ENCODE measurements around the gene LYRM2.
A peak's percentile ranks its signal among the peaks of the same experiment; 100 is the strongest.
"Not testable (repeated sequence)": the region's sequence is repeated elsewhere in the genome, so short reads cannot be mapped to it uniquely, and the experiment has no call there.

LYRM2 gene

DNA sequence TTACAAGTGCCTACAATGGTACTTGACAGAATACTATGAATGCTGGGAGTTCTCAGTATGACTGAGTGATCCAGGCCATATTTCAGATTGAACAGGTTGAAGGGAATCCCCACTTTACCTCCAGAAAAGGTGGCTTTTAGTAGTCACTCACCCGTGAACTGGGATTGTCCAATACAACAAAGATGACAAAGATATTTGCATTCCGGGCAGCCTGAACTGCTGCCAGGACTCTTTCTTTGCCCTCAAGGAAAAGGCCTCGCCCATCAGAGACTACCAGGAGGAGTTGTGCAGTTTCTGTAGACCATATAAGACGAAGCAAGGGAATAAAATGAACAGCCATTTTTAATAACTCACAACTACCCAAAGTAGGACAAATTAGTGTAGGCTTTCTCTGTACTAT, 6.3 kb upstream of the LYRM2 start:
- FAIRE-seq, result no peak

DNA sequence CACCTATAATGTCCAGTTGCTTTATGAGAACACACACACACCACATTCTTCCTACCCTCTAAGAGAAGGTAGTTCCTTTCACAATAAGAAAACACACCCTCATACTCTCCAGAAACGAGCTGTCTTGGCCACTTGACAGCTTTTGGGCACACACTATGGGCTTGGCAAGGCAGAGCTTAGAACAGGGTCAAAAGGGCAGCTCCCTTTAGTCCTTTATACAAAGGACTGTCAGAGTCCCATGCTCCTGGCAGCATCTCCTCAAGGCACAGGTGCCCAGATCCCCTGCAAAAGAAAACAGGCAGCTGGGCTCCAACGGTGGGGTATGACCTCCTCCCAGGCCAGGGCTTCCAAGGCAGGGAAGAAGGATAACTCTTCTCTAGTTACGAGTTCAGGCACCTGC, 4.9 kb upstream of the LYRM2 start:
- FAIRE-seq, result no peak

DNA sequence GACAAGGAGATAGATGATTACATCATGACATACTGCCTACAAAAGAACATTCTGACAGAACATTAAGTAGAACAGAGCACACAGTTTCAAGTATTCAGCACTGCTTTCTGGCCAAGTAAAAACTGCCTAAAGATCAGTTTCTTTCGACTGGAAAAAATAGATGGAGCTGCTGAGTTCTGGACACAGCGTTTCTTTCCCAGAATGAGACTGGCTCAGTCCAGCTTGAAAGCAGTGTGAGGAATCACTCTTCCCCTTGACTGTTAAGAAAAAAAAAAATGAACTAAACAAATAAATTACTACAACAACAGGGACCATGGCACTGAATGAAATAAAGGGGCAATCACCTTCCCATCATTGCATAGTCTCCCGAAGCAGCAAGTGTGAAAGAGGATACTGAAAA, 4.4 kb upstream of the LYRM2 start:
- no peak for FAIRE-seq

DNA sequence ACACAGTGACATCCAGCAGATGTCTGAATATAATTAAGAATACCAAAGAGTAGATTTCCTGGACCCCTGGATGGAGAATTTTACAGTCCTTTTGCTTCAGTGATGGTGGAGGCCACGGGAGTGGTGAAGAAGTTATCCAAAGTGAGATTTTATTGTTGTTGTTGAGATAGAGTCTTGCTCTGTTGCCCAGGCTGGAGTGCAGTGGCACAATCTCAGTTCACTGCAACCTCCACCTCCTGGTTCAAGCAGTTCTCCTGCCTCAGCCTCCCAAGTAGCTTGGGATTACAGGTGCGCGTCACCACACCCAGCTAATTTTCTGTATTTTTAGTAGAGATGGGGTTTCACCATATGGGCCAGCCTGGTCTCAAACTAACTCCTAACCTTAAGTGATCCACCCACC, 3.0 kb upstream of the LYRM2 start:
- FAIRE-seq, result not testable (repeated sequence)

DNA sequence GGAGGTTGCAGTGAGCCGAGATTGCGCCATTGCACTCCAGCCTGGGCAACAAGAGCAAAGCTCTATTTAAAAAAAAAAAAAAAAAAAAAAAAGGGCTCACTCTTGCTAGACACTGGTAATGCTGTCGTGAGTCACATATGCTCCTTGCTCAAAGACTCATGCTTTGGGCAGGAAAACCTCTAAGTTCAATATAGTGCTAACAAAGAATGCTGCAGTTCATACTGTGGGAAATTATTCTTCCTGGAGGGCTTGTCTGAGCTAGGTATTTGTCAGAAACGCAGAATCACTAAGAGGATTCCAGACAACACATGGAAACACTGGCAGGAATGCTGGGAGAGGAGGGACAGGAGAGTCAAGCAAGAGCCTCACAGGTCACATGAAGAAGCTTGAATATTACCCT, 2.3 kb upstream of the LYRM2 start:
- no peak for FAIRE-seq

DNA sequence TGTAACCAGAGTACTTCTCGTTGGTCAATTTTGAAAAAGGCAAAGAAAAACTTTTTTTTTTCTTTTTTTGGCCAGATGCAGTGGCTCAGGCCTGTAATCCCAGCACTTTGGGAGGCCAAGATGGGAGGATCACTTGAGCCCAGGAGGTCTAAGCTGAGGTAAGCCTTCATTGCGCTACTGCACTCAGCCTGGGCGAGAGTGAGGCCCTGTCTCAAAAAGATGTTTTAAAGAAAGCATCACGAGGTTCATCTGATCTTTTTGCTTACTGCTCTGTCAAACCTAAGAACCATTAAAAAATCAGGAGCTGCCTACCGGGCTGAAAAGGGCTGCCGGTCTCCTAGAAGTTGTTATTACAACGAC, 607 bp downstream of the LYRM2 start:
- no peak for FAIRE-seq

DNA sequence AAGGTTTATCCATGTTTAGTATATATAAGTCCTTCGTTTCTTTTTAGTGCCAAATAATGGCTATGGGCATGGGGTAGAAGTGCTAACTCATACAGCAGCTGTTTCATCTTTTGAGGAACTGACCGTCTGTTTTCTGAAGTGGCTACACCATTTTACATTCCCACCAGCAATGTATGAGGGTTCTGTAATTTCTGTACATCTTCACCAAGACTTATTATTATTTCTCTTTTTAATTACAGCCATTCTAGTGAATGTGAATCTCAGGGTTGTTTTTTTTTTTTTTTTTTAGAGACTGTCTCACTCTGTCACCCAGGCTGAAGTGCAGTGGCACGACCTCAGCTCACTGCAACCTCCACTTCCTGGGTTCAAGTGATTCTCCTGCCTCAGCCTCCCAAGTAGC, 2.1 kb downstream of the LYRM2 start:
- FAIRE-seq, result not testable (repeated sequence)

DNA sequence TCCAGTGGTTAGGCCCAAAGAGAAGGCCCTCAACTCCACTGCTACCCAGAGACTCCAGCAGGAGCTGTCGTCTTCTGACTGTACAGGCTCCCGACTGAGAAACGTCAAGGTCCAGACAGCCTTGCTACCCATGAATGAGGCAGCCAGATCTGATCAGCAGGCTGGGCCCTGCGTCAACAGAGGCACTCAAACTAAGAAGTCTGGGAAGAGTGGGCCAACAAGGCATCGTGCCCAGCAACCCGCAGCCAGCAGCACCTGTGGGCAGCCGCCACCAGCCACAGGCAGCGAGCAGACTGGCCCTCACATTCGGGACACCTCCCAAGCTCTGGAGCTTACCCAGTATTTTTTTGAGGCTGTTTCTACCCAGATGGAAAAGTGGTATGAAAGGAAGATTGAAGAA, 8.1 kb downstream of the LYRM2 start:
- no peak for FAIRE-seq

DNA sequence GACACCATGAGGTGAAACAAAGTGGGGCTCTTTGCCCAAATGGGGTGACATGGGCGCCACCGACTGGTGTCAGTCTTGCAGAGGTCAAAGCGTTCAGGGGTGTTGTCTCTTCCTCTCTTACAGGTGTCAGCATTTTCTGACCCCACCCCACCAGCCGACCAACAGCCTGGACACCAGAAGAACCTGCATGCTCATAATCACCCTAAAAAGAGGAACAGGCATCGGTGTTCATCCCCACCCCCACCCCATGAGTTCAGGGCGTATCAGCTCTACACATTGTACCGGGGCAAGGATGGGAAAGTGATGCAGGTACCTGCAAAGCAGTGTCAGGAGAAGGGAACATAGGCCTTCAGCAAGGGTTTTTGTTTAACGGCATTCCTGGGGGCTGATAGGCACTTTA, 14.8 kb downstream of the LYRM2 start:
- no peak for FAIRE-seq

DNA sequence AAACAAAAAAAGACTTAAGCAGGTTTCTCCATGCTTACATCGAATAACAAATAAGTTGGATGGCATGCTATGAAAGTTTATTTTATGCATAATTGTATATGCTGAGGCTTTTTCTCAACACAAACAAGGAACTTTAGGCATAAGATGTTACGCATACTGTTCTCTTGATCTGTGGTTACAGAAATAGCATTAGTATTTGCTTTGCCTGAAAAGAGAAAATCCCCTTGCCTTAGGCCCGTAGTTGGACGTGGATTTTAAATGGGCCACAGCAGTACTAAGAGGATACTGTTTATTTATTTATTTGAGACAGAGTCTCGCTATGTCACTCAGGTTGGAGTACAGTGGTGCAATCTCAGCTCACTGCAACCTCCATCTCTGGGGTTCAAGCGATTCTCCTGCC, 19.0 kb downstream of the LYRM2 start:
- FAIRE-seq, result no peak

DNA sequence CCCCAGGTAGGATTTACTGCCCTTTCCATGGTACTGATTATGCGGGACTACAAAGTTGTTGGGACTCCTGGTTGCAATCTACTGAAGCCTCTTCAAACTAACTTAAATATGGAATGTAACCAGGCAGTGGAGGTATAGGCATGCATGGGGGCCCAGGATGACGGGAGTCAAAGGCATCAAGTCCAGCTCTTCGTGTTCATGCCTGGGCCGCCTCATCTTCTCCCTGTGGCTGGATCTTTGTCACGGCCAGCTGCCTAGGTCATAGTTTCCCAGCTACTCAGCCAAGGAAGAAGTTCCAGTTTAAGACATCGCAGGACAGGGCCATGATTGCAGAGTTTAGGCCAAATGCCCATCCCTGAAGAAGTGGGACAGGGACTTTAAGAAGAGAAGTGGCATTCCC, 20.5 kb downstream of the LYRM2 start:
- no peak for FAIRE-seq

DNA sequence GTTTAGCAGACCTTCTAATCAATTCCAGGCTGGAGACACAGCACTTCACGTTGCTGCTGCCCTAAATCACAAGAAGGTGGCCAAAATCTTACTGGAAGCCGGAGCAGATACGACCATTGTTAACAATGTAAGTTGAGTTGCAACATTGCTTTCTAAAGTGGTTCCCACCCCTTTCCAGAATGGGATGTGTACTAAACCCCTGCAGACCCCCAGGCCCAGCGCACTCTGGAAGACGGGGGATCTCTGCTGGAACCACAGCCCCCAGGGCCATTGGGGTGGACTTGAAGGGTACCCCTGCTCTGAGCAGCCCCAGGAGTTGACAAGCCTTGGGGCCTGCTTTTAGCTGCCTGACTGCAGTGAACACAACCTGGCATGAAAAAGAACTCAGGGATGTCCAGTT, 22.0 kb downstream of the LYRM2 start:
- no peak for FAIRE-seq

DNA sequence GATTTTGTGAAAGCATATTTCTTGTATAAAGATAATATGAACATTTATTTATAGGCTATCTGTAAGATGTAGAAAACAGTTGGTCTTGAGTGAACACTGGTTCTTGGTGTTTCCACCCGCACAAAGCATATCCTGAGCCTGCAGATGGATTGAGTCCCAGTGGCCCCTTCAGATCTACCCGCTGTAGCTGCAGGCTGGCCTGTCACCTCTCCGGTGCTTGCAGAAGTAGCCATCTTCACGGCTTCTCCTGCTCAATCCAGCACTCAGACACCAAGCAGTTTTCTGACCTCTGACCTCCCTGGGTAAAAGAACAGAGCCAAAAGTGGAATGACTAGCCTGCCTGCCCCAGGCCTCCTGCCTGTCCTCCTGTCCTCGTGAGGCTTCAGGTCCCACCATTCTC, 22.7 kb downstream of the LYRM2 start:
- FAIRE-seq, result no peak

DNA sequence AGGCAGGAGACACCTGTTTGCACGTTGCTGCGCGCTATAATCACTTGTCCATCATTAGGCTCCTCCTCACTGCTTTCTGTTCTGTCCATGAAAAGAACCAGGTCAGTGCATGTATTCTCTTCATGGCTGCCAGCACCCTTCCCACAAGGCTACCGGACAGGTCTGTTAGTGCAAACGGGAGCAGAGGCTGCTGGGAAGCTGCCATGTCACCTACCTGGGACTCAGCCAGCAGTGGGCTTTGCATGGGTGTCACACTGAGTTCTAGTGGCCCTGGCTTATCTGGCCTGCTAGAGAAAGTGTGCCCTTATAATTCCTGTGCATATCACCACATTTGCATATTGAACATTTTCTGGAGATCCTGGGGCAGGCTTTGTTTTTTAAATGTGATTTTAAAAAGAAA, 24.8 kb downstream of the LYRM2 start:
- FAIRE-seq, result no peak

DNA sequence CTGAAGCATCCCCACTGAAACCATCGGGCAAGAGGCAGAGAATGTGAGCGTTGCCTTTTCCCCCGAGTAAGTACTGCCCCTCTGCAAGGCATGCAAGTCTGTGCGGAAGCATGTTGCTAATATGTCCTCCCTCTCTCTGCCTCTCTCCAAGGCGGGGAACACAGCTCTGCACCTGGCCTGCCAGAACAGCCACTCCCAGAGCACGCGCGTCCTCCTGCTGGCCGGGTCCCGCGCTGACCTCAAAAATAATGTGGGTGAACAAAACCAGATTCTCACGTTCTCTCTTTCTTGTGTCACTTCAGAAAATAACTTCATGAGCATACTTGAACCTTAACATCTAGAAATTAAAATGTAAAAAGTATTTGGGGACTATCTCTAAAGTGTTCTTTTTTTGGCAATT, 26.4 kb downstream of the LYRM2 start:
- no peak for FAIRE-seq

DNA sequence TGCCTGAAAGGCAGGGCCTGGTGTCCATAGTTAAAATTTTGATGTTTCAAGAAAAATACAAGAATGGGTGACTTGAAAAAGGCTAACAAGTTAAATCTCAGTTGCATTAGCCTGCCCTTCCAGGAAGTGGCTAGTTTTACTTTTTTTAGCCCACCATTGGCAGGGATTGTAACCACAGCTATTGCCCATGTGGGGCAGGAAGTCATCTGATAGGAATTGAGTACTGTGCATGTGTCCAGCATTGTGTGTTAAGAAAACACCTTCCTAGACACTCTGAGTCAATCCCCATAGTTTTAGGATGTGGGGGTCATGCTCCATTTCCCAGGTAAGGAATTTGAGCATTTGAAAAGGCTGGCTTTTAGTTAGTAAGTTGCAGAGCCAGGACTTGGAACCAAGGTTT, 26.9 kb downstream of the LYRM2 start:
- no peak for FAIRE-seq

DNA sequence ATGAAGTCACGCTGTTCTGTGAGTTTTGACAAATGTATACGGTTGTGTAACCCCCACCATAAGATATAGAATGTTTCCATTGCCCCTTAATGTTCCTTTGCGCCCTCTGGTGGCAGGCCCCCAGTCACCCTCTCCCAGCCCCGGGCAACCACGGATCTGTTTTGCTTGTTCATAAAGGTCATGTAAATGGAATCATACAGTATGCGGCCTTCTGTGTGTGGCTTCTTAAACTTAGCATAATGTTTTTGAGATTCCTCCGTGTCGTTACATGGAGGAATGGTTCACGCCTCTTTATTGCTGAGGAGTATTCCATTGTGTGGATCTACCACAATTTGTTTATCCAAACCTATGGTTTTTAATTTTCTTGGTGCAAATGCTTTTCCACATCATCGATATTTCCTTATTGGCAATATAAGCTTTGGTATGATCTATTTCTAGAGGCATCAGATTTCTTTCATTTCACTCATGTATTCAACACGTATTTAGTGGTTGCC, 28.4 kb downstream of the LYRM2 start:
- no peak for FAIRE-seq

DNA sequence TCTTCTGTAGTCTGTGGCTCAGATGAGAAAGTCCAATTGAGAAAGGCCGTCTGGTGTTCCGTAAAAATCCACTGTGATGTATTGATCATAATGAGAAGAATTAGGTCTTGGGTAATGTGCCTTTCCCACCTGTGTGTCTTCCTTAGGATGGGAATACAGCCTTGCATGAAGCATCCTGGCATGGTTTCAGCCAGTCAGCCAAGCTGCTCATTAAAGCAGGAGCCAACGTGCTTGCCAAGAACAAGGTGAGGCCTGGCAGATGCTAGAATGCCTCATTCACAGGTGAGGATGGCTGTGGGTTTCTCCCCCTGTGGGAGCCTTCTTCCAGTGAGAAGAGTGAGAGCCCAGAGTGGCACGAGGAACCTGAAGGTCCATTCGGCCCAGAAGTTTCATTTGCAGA, 32.7 kb downstream of the LYRM2 start:
- no peak for FAIRE-seq

DNA sequence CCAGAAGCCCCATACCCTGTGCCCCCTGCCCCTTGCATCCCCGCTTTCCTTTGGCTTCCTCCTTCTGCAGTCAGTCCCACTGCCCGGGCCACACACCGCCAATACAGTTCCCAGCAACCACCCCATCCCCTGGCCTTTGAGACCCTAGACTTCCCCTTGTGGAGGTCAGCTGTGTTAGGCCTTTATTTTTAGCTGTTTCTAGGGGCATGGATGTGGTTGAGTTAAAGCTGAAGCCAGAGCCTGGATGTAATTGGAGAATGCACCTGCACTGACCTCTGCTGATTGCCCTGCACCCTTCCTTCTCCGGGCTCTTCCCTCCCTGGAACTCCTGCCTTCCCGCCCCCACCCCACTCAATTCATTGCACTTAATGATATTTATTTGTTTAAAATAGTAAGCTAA, 33.9 kb downstream of the LYRM2 start:
- no peak for FAIRE-seq

DNA sequence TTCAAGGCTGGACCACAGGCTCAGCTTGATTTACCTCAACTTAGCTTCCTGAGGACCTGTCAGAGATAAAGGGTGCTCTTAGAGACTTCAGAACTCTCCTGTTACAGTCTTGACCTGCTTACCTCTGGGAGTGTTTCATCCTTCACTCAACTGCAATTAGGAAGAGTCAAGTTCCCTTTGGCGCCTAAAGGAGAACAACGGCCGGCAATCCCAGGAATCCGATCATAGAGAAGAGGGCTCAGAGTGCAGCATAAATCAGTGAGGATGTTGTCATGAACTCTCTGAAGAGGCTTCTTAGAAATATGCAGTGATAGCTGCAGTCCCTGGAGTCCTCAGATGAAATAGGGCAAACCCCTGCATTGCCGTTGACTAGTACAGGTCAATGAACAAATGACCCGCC, 36.4 kb downstream of the LYRM2 start:
- FAIRE-seq, result no peak

DNA sequence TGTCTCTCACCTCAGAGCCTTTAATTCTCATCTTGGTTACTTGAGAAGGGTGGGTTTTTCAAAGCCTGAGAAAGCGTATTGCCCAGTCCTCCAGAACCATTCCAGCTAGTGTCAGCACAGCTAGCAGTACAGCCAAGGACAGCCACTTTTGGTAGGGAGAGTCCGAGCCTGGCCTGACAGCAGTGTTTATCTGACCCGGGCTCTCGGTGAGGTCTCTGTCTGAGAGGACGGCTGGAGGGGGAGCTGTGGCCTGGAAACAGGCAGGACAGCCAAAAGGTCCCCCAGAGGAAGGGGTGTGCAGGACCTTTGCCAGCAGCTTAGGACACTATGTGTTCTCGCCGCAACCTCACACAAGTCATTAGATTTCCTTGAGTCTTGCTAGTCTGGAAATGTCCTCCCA, 38.8 kb downstream of the LYRM2 start:
- no peak for FAIRE-seq

DNA sequence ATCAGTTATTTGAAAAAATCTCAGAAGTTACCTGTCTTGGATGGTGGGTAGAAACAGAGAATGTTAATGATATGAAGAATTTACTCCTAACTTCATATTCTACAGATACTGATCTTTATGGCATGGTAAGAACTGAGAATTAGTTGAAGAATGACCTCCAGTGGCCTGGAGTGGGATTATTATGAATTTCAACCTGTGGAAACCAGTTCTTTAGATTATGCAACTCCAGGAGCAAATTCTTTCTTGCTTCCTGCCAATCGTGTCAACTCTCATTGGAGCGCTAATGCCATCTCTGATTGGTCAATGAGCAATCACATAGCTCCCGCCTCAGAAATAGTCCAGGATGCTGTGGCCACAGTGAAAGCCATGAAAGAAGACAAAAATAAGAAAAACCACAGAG, 40.6 kb downstream of the LYRM2 start:
- peak; percentile 86 for FAIRE-seq

DNA sequence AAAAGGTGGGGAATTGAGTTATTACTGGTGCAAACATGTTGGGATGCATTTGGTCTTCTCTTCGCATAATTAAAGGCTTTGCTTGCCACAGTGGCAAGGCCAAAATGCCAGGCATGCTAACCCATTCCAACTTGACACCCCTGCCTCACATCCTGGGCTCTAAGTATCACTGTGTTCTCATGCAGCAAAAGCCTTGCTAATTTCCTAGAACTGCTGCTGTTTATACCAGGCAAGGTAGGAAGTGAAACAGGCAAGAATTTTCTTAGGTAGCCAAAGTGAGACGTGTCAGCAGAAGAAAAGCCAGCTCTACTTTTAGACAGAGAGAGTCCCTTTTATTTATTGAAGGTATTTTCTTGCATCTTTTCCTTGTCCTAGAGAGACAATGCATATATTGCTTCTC, 41.2 kb downstream of the LYRM2 start:
- FAIRE-seq, result no peak

DNA sequence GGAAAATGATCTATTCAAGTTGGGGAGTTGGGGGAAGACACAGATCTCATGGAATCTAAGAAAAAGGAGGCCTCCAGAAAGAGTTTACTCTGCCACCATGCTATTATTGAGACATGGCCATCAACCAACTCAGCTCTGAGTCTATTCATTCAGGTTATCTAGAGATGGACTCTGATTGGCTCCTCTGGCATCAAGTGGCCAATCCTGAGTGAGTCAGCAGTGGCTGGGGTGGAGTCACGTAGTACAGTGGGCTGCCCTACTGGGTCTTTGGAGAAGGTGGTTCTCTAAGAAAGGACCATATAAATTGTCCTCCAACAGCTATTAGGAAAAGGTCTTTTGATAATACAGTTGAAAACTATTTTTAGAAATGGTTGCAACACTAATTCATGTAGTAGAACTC, 42.1 kb downstream of the LYRM2 start:
- FAIRE-seq, result no peak

DNA sequence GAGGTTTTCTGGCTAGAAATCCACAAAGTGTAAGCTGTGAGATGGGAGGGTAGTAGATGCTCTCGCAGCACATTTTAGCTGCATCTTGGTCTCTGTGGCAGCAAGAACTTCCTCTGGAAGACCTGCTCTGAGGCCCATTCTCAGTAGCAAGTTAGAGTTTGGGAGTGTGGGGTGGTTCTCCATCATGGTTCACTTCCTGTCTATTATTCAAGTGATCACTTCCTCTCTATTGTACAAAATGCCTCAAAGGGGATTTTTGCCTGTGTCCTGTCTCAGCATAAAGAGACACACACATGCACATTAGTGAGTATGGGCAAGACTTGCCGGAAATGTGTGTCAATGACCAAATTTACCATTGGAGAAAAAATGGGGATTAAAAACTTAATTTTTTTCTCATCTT, 42.5 kb downstream of the LYRM2 start:
- no peak for FAIRE-seq

DNA sequence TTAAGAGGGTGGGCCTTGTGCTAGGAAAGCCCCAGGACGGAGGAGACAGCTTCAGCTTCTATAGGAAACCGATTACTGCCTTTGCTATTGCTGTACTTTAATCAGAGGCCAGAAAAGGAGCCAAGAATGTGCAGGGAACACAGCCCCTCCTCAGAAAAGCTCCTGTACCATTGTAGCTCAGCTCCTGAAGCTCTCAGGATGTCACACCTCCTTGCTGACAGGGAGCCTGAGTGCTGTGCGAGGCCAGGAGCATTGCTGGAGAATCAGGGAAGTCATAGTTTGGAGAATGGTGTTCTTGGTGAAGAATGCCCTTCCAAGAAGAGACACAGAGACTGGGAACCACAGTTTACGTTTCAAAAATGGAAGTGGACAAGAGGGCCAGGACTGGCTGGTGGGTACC, 46.8 kb downstream of the LYRM2 start:
- FAIRE-seq, result no peak

All from A204.1 (cell line).